ENCODE results near the gene SCNN1G.

DNA sequence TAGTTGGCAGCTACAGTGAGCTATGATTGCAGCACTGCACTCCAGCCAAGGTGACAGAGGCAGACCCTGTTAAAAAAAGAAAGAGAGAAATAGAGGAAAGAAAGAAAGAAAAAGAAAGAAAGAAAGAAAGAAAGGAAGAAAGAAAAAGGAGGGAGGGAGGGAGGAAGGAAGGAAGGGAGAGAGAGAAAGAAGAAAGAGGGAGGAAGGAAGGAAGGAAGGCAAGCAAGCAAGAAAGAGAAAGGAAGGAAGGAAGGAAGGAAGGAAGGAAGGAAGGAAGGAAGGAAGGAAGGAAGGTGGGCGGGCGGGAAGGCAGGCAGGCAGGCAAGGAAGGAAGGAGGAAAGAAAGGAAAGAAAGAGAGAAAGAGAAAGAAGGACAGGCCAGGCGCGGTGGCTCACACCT is 1.0 kb upstream of the SCNN1G start:
- TF ChIP-seq, protein P1, sequence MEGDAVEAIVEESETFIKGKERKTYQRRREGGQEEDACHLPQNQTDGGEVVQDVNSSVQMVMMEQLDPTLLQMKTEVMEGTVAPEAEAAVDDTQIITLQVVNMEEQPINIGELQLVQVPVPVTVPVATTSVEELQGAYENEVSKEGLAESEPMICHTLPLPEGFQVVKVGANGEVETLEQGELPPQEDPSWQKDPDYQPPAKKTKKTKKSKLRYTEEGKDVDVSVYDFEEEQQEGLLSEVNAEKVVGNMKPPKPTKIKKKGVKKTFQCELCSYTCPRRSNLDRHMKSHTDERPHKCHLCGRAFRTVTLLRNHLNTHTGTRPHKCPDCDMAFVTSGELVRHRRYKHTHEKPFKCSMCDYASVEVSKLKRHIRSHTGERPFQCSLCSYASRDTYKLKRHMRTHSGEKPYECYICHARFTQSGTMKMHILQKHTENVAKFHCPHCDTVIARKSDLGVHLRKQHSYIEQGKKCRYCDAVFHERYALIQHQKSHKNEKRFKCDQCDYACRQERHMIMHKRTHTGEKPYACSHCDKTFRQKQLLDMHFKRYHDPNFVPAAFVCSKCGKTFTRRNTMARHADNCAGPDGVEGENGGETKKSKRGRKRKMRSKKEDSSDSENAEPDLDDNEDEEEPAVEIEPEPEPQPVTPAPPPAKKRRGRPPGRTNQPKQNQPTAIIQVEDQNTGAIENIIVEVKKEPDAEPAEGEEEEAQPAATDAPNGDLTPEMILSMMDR (IDR thresholded peaks at IDR 0.05) = no peak
- TF ChIP-seq EP300 (IDR thresholded peaks at IDR 0.05) (no peak), POLR2A (IDR thresholded peaks at IDR 0.05) (no peak)

All from tibial nerve (tissue), 4 donors.